DND-41 (cell line): ENCODE data around the gene EIF5A.
A peak's percentile ranks its signal among the peaks of the same experiment; 100 is the strongest.

Source experiments
- ATAC-seq: fragments of 200-7000 bp; cut with Tn5 transposase; 3 replicates; pipeline ENCODE4 v1.9.1; 2021; ENCODE audit warnings: low read depth; ENCODE audit not compliant: insufficient read depth
- DNase-seq: peaks from one replicate; pipeline ENCODE4 v3.0.0-alpha.2; 2020
- H2AFZ ChIP-seq: 2 replicates; pipeline ENCODE4 v1.6.0; 2012; ENCODE audit warnings: low read depth, low read length
- H3K27ac ChIP-seq: 2 replicates; pipeline ENCODE4 v1.5.1; 2012; ENCODE audit warnings: low read length, inconsistent platforms
- H3K27me3 ChIP-seq: fragments of 200-600 bp; sonication (generic); 2 replicates; pipeline ENCODE4 v1.6.0; 2012; ENCODE audit warnings: low read length, mild to moderate bottlenecking, inconsistent platforms; ENCODE audit not compliant: insufficient read depth, poor library complexity
- H3K36me3 ChIP-seq: 2 replicates; pipeline ENCODE4 v1.5.1; 2012; ENCODE audit warnings: low read length, inconsistent platforms; ENCODE audit not compliant: insufficient read depth
- H3K4me1 ChIP-seq: 2 replicates; pipeline ENCODE4 v1.5.1; 2012; ENCODE audit warnings: mild to moderate bottlenecking, low read length; ENCODE audit not compliant: insufficient read depth
- H3K4me2 ChIP-seq: 2 replicates; pipeline ENCODE4 v1.6.0; 2012; ENCODE audit warnings: mild to moderate bottlenecking, moderate library complexity, low read length, inconsistent platforms; ENCODE audit not compliant: insufficient read depth
- H3K4me3 ChIP-seq, 2 experiments: fragments of 200-600 bp in 1 of 2; shearing (Covaris generic) in 1 of 2; 2 replicates each; pipeline ENCODE4 v1.5.1; 2012 to 2016; ENCODE audit warnings: inconsistent platforms in 2 of 2, low read length in 2 of 2, mild to moderate bottlenecking in 2 of 2, low read depth in 1 of 2, moderate library complexity in 1 of 2
- H3K79me2 ChIP-seq: 2 replicates; pipeline ENCODE4 v1.6.0; 2012; ENCODE audit warnings: low read length, inconsistent platforms; ENCODE audit not compliant: insufficient read depth
- H3K9ac ChIP-seq: 2 replicates; pipeline ENCODE4 v1.6.0; 2012; ENCODE audit warnings: low read depth, mild to moderate bottlenecking, inconsistent platforms, low read length, moderate library complexity
- H3K9me3 ChIP-seq: 2 replicates; pipeline ENCODE4 v1.5.1; 2012; ENCODE audit warnings: low read length, moderate library complexity, mild to moderate bottlenecking, inconsistent platforms; ENCODE audit not compliant: insufficient read depth, severe bottlenecking
- H4K20me1 ChIP-seq: 2 replicates; pipeline ENCODE4 v1.6.0; 2012; ENCODE audit warnings: low read length; ENCODE audit not compliant: insufficient read depth
- CTCF ChIP-seq: IDR thresholded peaks from 2 replicates; pipeline ENCODE4 v1.5.1; 2012; ENCODE audit warnings: borderline replicate concordance, low read length, moderate library complexity, mild to moderate bottlenecking; ENCODE audit not compliant: poor library complexity, severe bottlenecking; ENCODE audit errors: extremely low read depth
- EZH2 ChIP-seq: IDR thresholded peaks from 3 replicates; pipeline ENCODE4 v1.6.1; 2012; ENCODE audit warnings: borderline replicate concordance, low read depth, mild to moderate bottlenecking, moderate library complexity, low read length, inconsistent platforms; ENCODE audit not compliant: severe bottlenecking

Gene EIF5A

GRCh38 chr17:7341842-7342241 is 34.4 kb downstream of the EIF5A start:
- TF ChIP-seq EZH2 (no peak), CTCF (no peak)
- H3K4me1 ChIP-seq = peaks cover 11% of the 10 kb centered on the region
- peaks cover 32% of the 10 kb centered on the region for H3K36me3 ChIP-seq
- no peaks in the 10 kb centered on the region for H3K9me3 ChIP-seq
- no peak overlapping the region for H2AFZ ChIP-seq
- ATAC-seq (no peak), DNase-seq (no peak)
- peaks cover 17% of the 10 kb centered on the region for H3K79me2 ChIP-seq
- no peak overlapping the region for H3K4me3 ChIP-seq
- peaks cover 3% of the 10 kb centered on the region; the same call in 1 of the 2 replicates for H4K20me1 ChIP-seq
- H3K9ac ChIP-seq = 0 out of 2 replicates have a peak overlapping the region, but pooled peaks have one; percentile 5
- no peak overlapping the region for H3K4me2 ChIP-seq
- no peaks in the 10 kb centered on the region for H3K27me3 ChIP-seq
- no peak overlapping the region for H3K27ac ChIP-seq

DNA sequence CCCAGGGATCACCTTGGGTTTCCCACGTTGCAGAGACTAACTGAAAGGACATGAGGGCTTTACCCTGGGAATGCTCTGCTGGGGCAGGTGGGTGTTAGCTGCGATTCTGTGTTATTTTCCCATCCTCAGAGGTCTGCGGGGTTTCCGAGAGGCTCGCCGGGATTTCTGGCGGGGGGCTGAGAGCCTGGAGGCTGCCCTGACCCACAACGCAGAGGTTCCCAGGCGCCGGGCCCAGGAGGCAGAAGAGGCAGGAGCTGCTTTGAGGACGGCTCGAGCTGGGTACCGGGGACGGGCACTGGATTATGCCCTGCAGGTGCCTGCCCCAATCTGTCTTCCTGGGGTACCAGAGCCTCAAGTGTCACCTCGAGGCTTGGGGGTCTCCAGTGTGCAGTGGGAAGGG is 35.8 kb downstream of the EIF5A start:
- Histone ChIP-seq H3K9me3 (no peaks in the 10 kb centered on the region), H3K27ac (no peak overlapping the region), H3K4me1 (no peaks in the 10 kb centered on the region), H3K4me3 (no peak overlapping the region), H4K20me1 (peaks cover 3% of the 10 kb centered on the region; the same call in 1 of the 2 replicates), H2AFZ (no peak overlapping the region), H3K9ac (no peak overlapping the region), H3K36me3 (peaks cover 46% of the 10 kb centered on the region), H3K4me2 (no peak overlapping the region), H3K79me2 (peaks cover 5% of the 10 kb centered on the region; the same call in 1 of the 2 replicates), H3K27me3 (no peaks in the 10 kb centered on the region)
- no peak for TF ChIP-seq CTCF
- TF ChIP-seq EZH2 = no peak
- DNase-seq (no peak), ATAC-seq (no peak)

- Histone ChIP-seq H3K27ac (no peak overlapping the region), H3K4me2 (no peak overlapping the region), H3K79me2 (no peaks in the 10 kb centered on the region), H3K9me3 (no peaks in the 10 kb centered on the region), H4K20me1 (0 out of 2 replicates have a peak, but pooled peaks cover 3% of the 10 kb centered on the region), H3K36me3 (peaks cover 55% of the 10 kb centered on the region), H3K4me3 (no peak overlapping the region), H3K27me3 (no peaks in the 10 kb centered on the region), H2AFZ (no peak overlapping the region), H3K9ac (no peak overlapping the region), H3K4me1 (no peaks in the 10 kb centered on the region)
- ATAC-seq = no peak
- TF ChIP-seq CTCF = no peak
- no peak for TF ChIP-seq EZH2
- DNase-seq = no peak
These were observed 39.6 kb downstream of the EIF5A start for GRCh38 chr17:7346761-7347614.
